Activated CD8-positive, alpha-beta memory T cell treated with anti-CD3 and anti-CD28 coated beads for 36 hours (primary cell): ENCODE results near the gene CTDP1. TPM values are rescaled to one million over a fixed set of nuclear protein-coding genes. Genes with fewer than 3 reads are reported as not detected.

Experiments
- CTCF ChIA-PET: fragments of 350-600 bp; sonication (Branson Sonifier 250); formaldehyde crosslinking; loops from one replicate; lab custom pipeline; 2021; ENCODE audit warnings: antibody characterized with exemption; lab: Charles Lee
- POLR2A ChIA-PET: fragments of 350-600 bp; sonication (Branson Sonifier 250); formaldehyde crosslinking; loops from one replicate; lab custom pipeline; 2021; ENCODE audit warnings: antibody characterized with exemption; lab: Charles Lee
- total RNA-seq, 2 experiments: library from RNA; stranded (reverse); gene quantifications; one replicate each; pipeline ENCODE4 v1.2.3, GENCODE V29; 2021

The CTDP1 gene
- total RNA-seq, 2 experiments from 2014 or later = 41.5 to 42.9 TPM

- ChIA-PET POLR2A (no interaction called here), CTCF (no interaction called here)
Measured at GRCh38 chr18:79785831-79786230, 106.2 kb downstream of the CTDP1 start.

GRCh38 chr18:79786304-79786703, 106.7 kb downstream of the CTDP1 start:
- CTCF ChIA-PET = no interaction called here
- POLR2A ChIA-PET = no interaction called here

- CTCF ChIA-PET = no interaction called here
- POLR2A ChIA-PET = no interaction called here
Measured at GRCh38 chr18:79786786-79787526, 107.4 kb downstream of the CTDP1 start.

- POLR2A ChIA-PET = no interaction called here
- CTCF ChIA-PET = no interaction called here
Measured at GRCh38 chr18:79787527-79787864, 107.9 kb downstream of the CTDP1 start.

- ChIA-PET POLR2A (no interaction called here), CTCF (no interaction called here)
Measured at GRCh38 chr18:79787865-79788733, 108.5 kb downstream of the CTDP1 start.

GRCh38 chr18:79788734-79789085, 109.1 kb downstream of the CTDP1 start:
- CTCF ChIA-PET = no interaction called here
- POLR2A ChIA-PET = no interaction called here

- POLR2A ChIA-PET = no interaction called here
- CTCF ChIA-PET = no interaction called here
Measured at GRCh38 chr18:79789091-79789891, 109.7 kb downstream of the CTDP1 start.

- ChIA-PET CTCF (no interaction called here), POLR2A (no interaction called here)
Measured at GRCh38 chr18:79789901-79790890, 110.6 kb downstream of the CTDP1 start.

- POLR2A ChIA-PET = no interaction called here
- CTCF ChIA-PET = no interaction called here
Measured at GRCh38 chr18:79790996-79791972, 111.7 kb downstream of the CTDP1 start.

GRCh38 chr18:79792096-79792987, 112.7 kb downstream of the CTDP1 start:
- ChIA-PET POLR2A (no interaction called here), CTCF (no interaction called here)

- ChIA-PET CTCF (no interaction called here), POLR2A (no interaction called here)
Measured at GRCh38 chr18:79792988-79793355, 113.4 kb downstream of the CTDP1 start.

- CTCF ChIA-PET = no interaction called here
- POLR2A ChIA-PET = no interaction called here
Measured at GRCh38 chr18:79794846-79795245, 115.2 kb downstream of the CTDP1 start.

- CTCF ChIA-PET = no interaction called here
- POLR2A ChIA-PET = no interaction called here
Measured at GRCh38 chr18:79795446-79795845, 115.8 kb downstream of the CTDP1 start.

- POLR2A ChIA-PET = no interaction called here
- CTCF ChIA-PET = no interaction called here
Measured at GRCh38 chr18:79796016-79796415, 116.4 kb downstream of the CTDP1 start.

- ChIA-PET POLR2A (no interaction called here), CTCF (no interaction called here)
Measured at GRCh38 chr18:79796531-79797405, 117.2 kb downstream of the CTDP1 start.
